GM12878 (cell line): ENCODE results near the gene XIRP1. TPM values are rescaled to one million over a fixed set of nuclear protein-coding genes. Genes with fewer than 3 reads are reported as not detected.

Source experiments
- ATAC-seq: fragments of 200-7000 bp; cut with Tn5 transposase; 3 replicates; pipeline ENCODE4 v1.9.1; 2020; ENCODE audit warnings: mild to moderate bottlenecking, moderate library complexity
- BruUV-seq: library from RNA; stranded (reverse); fragments of 400-500 nt; replicated peaks from 2 replicates; lab custom pipeline; 2021; lab: Mats Ljungman, UMichigan
- CTCF ChIA-PET: fragments of 300-600 bp; sonication (Branson Sonifier 250); formaldehyde crosslinking; extraction: SDS; loops from one replicate; lab custom pipeline; 2021; ENCODE audit warnings: inconsistent platforms; lab: Yijun Ruan, JAX
- POLR2A ChIA-PET: fragments of 350-600 bp; formaldehyde crosslinking; extraction: SDS; loops from one replicate; lab custom pipeline; 2021; ENCODE audit warnings: inconsistent platforms; lab: Charles Lee
- RAD21 ChIA-PET: fragments of 300-600 bp; sonication (Branson Sonifier 250); formaldehyde crosslinking; loops from one replicate; lab custom pipeline; 2023; ENCODE audit warnings: antibody characterized with exemption; ENCODE audit not compliant: unreplicated experiment; lab: Charles Lee
- SMC1A ChIA-PET: fragments of 300-600 bp; sonication (Branson Sonifier 250); formaldehyde crosslinking; loops from one replicate; lab custom pipeline; 2023; ENCODE audit not compliant: unreplicated experiment, uncharacterized antibody; lab: Charles Lee
- DNase-seq: peaks from one replicate; pipeline ENCODE4 v3.0.0-alpha.2; 2011; ENCODE audit warnings: low read depth, low spot score
- FAIRE-seq: peaks from 3 replicates; lab custom pipeline; 2011; peaks lifted over from hg19 to GRCh38; lab: Jason Lieb, UNC
- H2AFZ ChIP-seq: 2 replicates; pipeline ENCODE4 v1.6.0; 2011; ENCODE audit warnings: low read depth, low read length, control low read depth; ENCODE audit not compliant: control insufficient read depth
- H3K27ac ChIP-seq: 2 replicates; pipeline ENCODE4 v1.5.1; 2011; ENCODE audit warnings: control low read depth; ENCODE audit not compliant: control insufficient read depth, insufficient read depth
- H3K27me3 ChIP-seq, 2 experiments: replicated peaks in 1 of 2; 2 replicates each; pipeline versions ENCODE4 v1.6.0 to v1.6.1; 2011; ENCODE audit warnings: low read length in 1 of 2; ENCODE audit not compliant: control insufficient read depth in 2 of 2, insufficient read depth in 2 of 2
- H3K36me3 ChIP-seq, 2 experiments: 2 replicates each; pipeline ENCODE4 v1.5.1; 2011; ENCODE audit warnings: low read length in 1 of 2; ENCODE audit not compliant: control insufficient read depth in 2 of 2, insufficient read depth in 2 of 2
- H3K4me1 ChIP-seq: 2 replicates; pipeline ENCODE4 v1.6.1; 2011; ENCODE audit warnings: mild to moderate bottlenecking, low read length, moderate library complexity, mixed read lengths; ENCODE audit not compliant: control insufficient read depth, insufficient read depth
- H3K4me2 ChIP-seq: 2 replicates; pipeline ENCODE4 v1.6.0; 2011; ENCODE audit warnings: control low read depth; ENCODE audit not compliant: control insufficient read depth, insufficient read depth
- H3K4me3 ChIP-seq: fragments of 200-600 bp; sonication (generic); 2 replicates; pipeline ENCODE4 v1.5.1; 2016
- H3K79me2 ChIP-seq: 2 replicates; pipeline ENCODE4 v1.6.0; 2011; ENCODE audit warnings: low read length; ENCODE audit not compliant: control insufficient read depth, insufficient read depth
- H3K9ac ChIP-seq: 2 replicates; pipeline ENCODE4 v1.8.0; 2011; ENCODE audit warnings: low read length, control low read depth, mixed read lengths; ENCODE audit not compliant: control insufficient read depth, insufficient read depth
- H3K9me3 ChIP-seq: replicated peaks from 3 replicates; pipeline ENCODE4 v1.5.1; 2011; ENCODE audit warnings: mild to moderate bottlenecking, low read length; ENCODE audit not compliant: control insufficient read depth, insufficient read depth
- H4K20me1 ChIP-seq: 2 replicates; pipeline ENCODE4 v1.6.0; 2011; ENCODE audit not compliant: control insufficient read depth, insufficient read depth
- RELA ChIP-seq: fragments of 450-650 bp; IDR thresholded peaks from 2 replicates; pipeline ENCODE4 v1.8.0; 2014; ENCODE audit warnings: borderline replicate concordance; ENCODE audit not compliant: partially characterized antibody
- SMARCA5 ChIP-seq: fragments of 450-650 bp; IDR thresholded peaks from 2 replicates; pipeline ENCODE4 v1.6.1; 2017; ENCODE audit warnings: mild to moderate bottlenecking
- WGBS: methylation state at CpG from one replicate; pipeline ENCODE4 v1.1.6; 2016; ENCODE audit warnings: low lambda C conversion rate; ENCODE audit not compliant: insufficient replicate concordance, insufficient coverage; ENCODE audit errors: missing lambda C conversion rate; 5-methylcytosine and 5-hydroxymethylcytosine counted together
- in situ Hi-C: fragments of 300-500 bp; cut with MboI; formaldehyde crosslinking; loops from 9 replicates; pipeline ENCODE4 v1.14.3; 2018; ENCODE audit warnings: mixed read lengths
- intact Hi-C: fragments of 100-400 bp; cut with micrococcal nuclease; formaldehyde crosslinking; loops from one replicate; pipeline ENCODE4 v1.14.2; 2022; ENCODE audit not compliant: unreplicated experiment
- polyA plus RNA-seq, 11 experiments: library from polyadenylated mRNA; depleted of rRNA in 4 of 11; unstranded in 6 of 11; stranded (reverse) in 5 of 11; fragments of >200 nt; fragmentation: Nextera tagmentation in 4 of 11; fragmentation: Illumina TruSeq in 1 of 11; extraction: Ambion mirVana in 4 of 11; extraction: Trizol in 1 of 11; gene quantifications; 1 replicate in 1 of 11; 2 replicates in 10 of 11; pipeline versions ENCODE4 v1.2.1 to v1.2.3, GENCODE V29; 2011 to 2016; ENCODE audit warnings: inconsistent platforms in 2 of 11, missing spikeins in 2 of 11, low read depth in 1 of 11
- total RNA-seq, 4 experiments: library from RNA; depleted of rRNA in 3 of 4; stranded (reverse); fragments of >200 nt in 3 of 4; fragmentation: Illumina TruSeq in 1 of 4; extraction: Trizol in 1 of 4; gene quantifications; 2 replicates each; pipeline versions ENCODE4 v1.2.1 to v1.2.3, GENCODE V29; 2013 to 2021
- TF ChIP-seq, protein P1 (sequence below): IDR thresholded peaks from 2 replicates; pipeline ENCODE4 v1.6.1; 2011; ENCODE audit warnings: low read depth, mild to moderate bottlenecking, low read length, moderate library complexity, borderline replicate concordance; ENCODE audit errors: extremely low read depth

Gene XIRP1
- total and polyA plus RNA-seq, 10 of the 15 experiments (the other 5 are each of a cell fraction or from before 2014, with no cell fraction given) = 0.03 to 0.38 (median 0.08) TPM; not detected in 1

DNA sequence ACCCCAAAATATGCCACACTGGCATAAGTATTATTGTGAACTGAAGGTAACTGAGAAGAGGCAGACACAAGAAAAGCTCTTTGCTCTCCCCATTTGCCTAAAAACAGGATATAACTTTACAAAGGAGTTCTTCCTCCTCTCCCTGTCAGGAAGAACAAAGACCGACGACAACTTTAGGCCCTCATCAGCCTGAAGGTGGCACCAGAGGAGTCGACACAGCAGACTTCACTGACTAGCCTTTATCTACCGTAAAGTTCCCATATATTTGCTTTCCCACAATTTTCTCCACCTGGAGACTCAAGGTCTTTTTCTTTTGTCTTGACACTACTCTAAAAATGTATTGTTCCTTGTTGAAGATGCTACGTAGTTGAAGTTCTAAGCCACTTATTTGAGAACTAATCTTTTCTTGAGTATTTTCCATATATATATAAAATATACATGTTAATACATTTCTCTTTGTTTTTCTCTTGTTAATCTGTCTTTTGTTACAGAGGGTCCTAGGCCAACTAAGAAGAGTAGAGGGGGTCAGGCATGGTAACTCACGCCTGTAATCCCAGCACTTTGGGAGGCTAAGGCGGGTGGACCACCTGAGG is 16.2 kb upstream of the XIRP1 start (continued):
- TF ChIP-seq RELA = no peak

- peaks cover 2% of the 10 kb centered on the region; the same call in 1 of the 3 replicates for H3K9me3 ChIP-seq
- H2AFZ ChIP-seq = no peak overlapping the region
- H3K27ac ChIP-seq = no peak overlapping the region
- no peaks in the 10 kb centered on the region for H3K79me2 ChIP-seq
- in situ Hi-C loops (no loop called here), intact Hi-C loops (loop anchor here (1.0 to 5.0 kb wide), 3 partner anchors 17 to 170 kb away; no protein-coding TSS in a partner anchor)
- H3K4me1 ChIP-seq = peaks cover 8% of the 10 kb centered on the region; the same call in 1 of the 2 replicates
- 45% methylated on average over 5 of the region's 5 CpGs for WGBS
- POLR2A ChIA-PET = interaction anchor here (0.6 kb wide), 1 partner anchor 81 kb away, joined by 3 read pairs; no protein-coding TSS in a partner anchor
- H3K27me3 ChIP-seq = 0 out of 4 replicates have a peak, but pooled peaks cover 0 to 1% of the 10 kb centered on the region in 2 experiments
- no peak for FAIRE-seq
- H4K20me1 ChIP-seq = no peaks in the 10 kb centered on the region
- no peak for DNase-seq
- CTCF ChIA-PET = interaction anchor here (0.7 to 15.1 kb wide), 13 partner anchors 9 to 208 kb away, joined by 3 to 389 read pairs (median 5); partner anchors contain the start of gene XIRP1
- H3K36me3 ChIP-seq = no peaks in the 10 kb centered on the region
- H3K4me3 ChIP-seq = no peak overlapping the region
- no peak overlapping the region for H3K9ac ChIP-seq
- TF ChIP-seq SMARCA5 = no peak
- TF ChIP-seq, protein P1, sequence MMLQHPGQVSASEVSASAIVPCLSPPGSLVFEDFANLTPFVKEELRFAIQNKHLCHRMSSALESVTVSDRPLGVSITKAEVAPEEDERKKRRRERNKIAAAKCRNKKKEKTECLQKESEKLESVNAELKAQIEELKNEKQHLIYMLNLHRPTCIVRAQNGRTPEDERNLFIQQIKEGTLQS = no peak
- SMC1A ChIA-PET = interaction anchor here (0.6 to 13.1 kb wide), 9 partner anchors 9 to 156 kb away, joined by 3 to 237 read pairs (median 3); no protein-coding TSS in a partner anchor
- RAD21 ChIA-PET = interaction anchor here (1.1 to 4.1 kb wide), 4 partner anchors 9 to 170 kb away, joined by 3 to 40 read pairs (median 5); partner anchors contain the start of gene XIRP1
- no peak for ATAC-seq
- no TSS peak for BruUV-seq
- no peak overlapping the region for H3K4me2 ChIP-seq
Observed at GRCh38 chr3:39207361-39208186, 15.2 kb upstream of the XIRP1 start.
